Hepatocyte (in vitro differentiated cells): ENCODE results near the gene ST6GAL1. TPM values are rescaled to one million over a fixed set of nuclear protein-coding genes. Genes with fewer than 3 reads are reported as not detected.

Experiments used
- DNase-seq: peaks from one replicate; pipeline ENCODE4 v3.0.0-alpha.2; 2016; ENCODE audit warnings: low spot score
- H2AFZ ChIP-seq: fragments of 200-600 bp; sonication (generic); 2 replicates; pipeline ENCODE4 v1.6.0; 2016; ENCODE audit warnings: antibody characterized with exemption, mild to moderate bottlenecking
- H3K27ac ChIP-seq: fragments of 200-600 bp; sonication (generic); 2 replicates; pipeline ENCODE4 v1.5.1; 2016; ENCODE audit warnings: mild to moderate bottlenecking
- H3K27me3 ChIP-seq: fragments of 200-600 bp; sonication (generic); 2 replicates; pipeline ENCODE4 v1.6.1; 2016
- H3K36me3 ChIP-seq: fragments of 200-600 bp; sonication (generic); replicated peaks from 2 replicates; pipeline ENCODE4 v1.5.1; 2016; ENCODE audit warnings: low read depth; ENCODE audit not compliant: insufficient read depth
- H3K4me1 ChIP-seq: fragments of 200-600 bp; sonication (generic); 2 replicates; pipeline ENCODE4 v1.5.1; 2016; ENCODE audit warnings: mild to moderate bottlenecking, moderate library complexity; ENCODE audit not compliant: insufficient read depth
- H3K4me2 ChIP-seq: fragments of 200-600 bp; sonication (generic); 2 replicates; pipeline ENCODE4 v1.6.0; 2016
- H3K4me3 ChIP-seq: fragments of 200-600 bp; sonication (generic); 2 replicates; pipeline ENCODE4 v1.5.1; 2016; ENCODE audit warnings: mild to moderate bottlenecking
- H3K79me2 ChIP-seq: fragments of 200-600 bp; sonication (generic); 2 replicates; pipeline ENCODE4 v1.6.0; 2017; ENCODE audit warnings: mild to moderate bottlenecking
- H3K9me2 ChIP-seq: fragments of 200-600 bp; sonication (generic); replicated peaks from 2 replicates; pipeline ENCODE4 v1.6.0; 2017; ENCODE audit warnings: mild to moderate bottlenecking; ENCODE audit not compliant: insufficient read depth
- H3K9me3 ChIP-seq: fragments of 200-600 bp; sonication (generic); 2 replicates; pipeline ENCODE4 v1.5.1; 2016; ENCODE audit warnings: low read depth, mild to moderate bottlenecking
- H4K20me1 ChIP-seq: fragments of 200-600 bp; sonication (generic); 2 replicates; pipeline ENCODE4 v1.6.0; 2016; ENCODE audit warnings: mild to moderate bottlenecking; ENCODE audit not compliant: insufficient read depth, poor library complexity, severe bottlenecking
- EZH2 ChIP-seq: fragments of 200-600 bp; sonication (generic); IDR thresholded peaks from 2 replicates; pipeline ENCODE4 v1.6.1; 2016; ENCODE audit warnings: antibody characterized with exemption, mild to moderate bottlenecking, borderline replicate concordance
- EZH2phosphoT487 ChIP-seq: fragments of 200-600 bp; sonication (generic); IDR thresholded peaks from one replicate; pipeline ENCODE4 v1.6.1; 2018; ENCODE audit warnings: antibody characterized with exemption, mild to moderate bottlenecking, low read depth, moderate library complexity; ENCODE audit not compliant: unreplicated experiment, severe bottlenecking
- WGBS: methylation state at CpG from one replicate; pipeline ENCODE4 v1.1.6; 2016; ENCODE audit warnings: low lambda C conversion rate; ENCODE audit errors: missing lambda C conversion rate; 5-methylcytosine and 5-hydroxymethylcytosine counted together
- polyA plus RNA-seq: library from polyadenylated mRNA; unstranded; fragments of >200 nt; fragmentation: Nextera tagmentation; extraction: Ambion mirVana; gene quantifications from 2 replicates; pipeline ENCODE4 v1.2.1, GENCODE V29; 2016
- total RNA-seq: library from RNA; depleted of rRNA; stranded (reverse); fragments of >200 nt; gene quantifications from 2 replicates; pipeline ENCODE4 v1.2.3, GENCODE V29; 2014
- TF ChIP-seq, protein P1 (sequence below): fragments of 200-600 bp; sonication (generic); IDR thresholded peaks from 2 replicates; pipeline ENCODE4 v1.5.1; 2016; ENCODE audit warnings: antibody characterized with exemption, mild to moderate bottlenecking; ENCODE audit not compliant: poor library complexity

ST6GAL1 gene
- total and polyA plus RNA-seq, 2 experiments from 2014 or later, result 57.5 to 109 TPM

DNA sequence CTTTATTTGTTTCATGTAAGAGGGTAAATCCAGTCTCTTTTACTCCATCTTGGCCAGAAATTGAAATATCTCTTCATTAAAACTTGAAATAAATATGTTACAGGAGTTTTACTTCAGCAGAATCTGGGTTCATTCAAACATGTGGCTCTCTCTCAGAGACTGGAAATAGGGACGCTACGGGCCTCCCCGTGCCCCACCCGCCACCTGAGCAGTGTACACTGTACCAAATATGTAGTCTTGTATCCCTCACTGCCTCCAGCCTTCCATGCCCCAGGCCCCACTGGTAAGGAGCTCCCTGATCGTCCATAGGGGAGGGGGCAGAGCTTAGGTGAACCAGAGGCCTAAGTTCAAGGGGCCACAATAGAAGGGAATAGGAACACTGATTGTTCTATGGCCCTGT, 172.9 kb downstream of the ST6GAL1 start:
- 94% methylated on average over 5 of the region's 5 CpGs for WGBS
- H3K36me3 ChIP-seq, result no peaks in the 10 kb centered on the region
- H2AFZ ChIP-seq, result no peak overlapping the region
- H4K20me1 ChIP-seq, result no peaks in the 10 kb centered on the region
- no peaks in the 10 kb centered on the region for H3K4me1 ChIP-seq
- no peaks in the 10 kb centered on the region for H3K79me2 ChIP-seq
- TF ChIP-seq EZH2phosphoT487 (no peak), EZH2 (no peak)
- TF ChIP-seq, protein P1, sequence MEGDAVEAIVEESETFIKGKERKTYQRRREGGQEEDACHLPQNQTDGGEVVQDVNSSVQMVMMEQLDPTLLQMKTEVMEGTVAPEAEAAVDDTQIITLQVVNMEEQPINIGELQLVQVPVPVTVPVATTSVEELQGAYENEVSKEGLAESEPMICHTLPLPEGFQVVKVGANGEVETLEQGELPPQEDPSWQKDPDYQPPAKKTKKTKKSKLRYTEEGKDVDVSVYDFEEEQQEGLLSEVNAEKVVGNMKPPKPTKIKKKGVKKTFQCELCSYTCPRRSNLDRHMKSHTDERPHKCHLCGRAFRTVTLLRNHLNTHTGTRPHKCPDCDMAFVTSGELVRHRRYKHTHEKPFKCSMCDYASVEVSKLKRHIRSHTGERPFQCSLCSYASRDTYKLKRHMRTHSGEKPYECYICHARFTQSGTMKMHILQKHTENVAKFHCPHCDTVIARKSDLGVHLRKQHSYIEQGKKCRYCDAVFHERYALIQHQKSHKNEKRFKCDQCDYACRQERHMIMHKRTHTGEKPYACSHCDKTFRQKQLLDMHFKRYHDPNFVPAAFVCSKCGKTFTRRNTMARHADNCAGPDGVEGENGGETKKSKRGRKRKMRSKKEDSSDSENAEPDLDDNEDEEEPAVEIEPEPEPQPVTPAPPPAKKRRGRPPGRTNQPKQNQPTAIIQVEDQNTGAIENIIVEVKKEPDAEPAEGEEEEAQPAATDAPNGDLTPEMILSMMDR, result no peak
- no peaks in the 10 kb centered on the region for H3K9me3 ChIP-seq
- no peak overlapping the region for H3K27ac ChIP-seq
- no peak overlapping the region for H3K4me2 ChIP-seq
- H3K9me2 ChIP-seq, result no peaks in the 10 kb centered on the region
- H3K27me3 ChIP-seq, result no peaks in the 10 kb centered on the region
- no peak for DNase-seq
- H3K4me3 ChIP-seq, result no peak overlapping the region

DNA sequence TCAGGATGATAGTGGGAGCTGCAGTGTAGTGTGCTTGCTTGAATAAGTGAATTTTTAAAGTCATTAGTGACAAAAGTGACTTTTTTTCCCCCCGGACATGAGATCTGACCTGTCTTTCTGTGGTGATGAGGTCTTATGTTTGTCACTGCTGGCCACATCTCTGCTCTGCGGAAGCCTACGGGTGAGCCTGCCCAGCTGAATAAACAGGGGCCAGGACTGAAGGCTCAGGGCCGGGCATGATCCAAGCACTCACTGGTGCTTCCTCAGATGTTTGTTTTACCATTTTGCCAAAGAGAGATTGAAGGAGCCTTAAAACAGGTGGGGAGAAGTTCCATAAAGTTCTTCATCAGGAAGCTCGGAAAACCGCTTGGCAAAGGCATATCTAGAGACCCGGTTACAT, 174.0 kb downstream of the ST6GAL1 start:
- DNase-seq, result no peak
- Histone ChIP-seq H3K27me3 (no peaks in the 10 kb centered on the region), H3K4me1 (no peaks in the 10 kb centered on the region), H3K4me3 (no peak overlapping the region), H2AFZ (no peak overlapping the region), H3K27ac (no peak overlapping the region), H4K20me1 (no peaks in the 10 kb centered on the region), H3K9me2 (no peaks in the 10 kb centered on the region), H3K79me2 (no peaks in the 10 kb centered on the region), H3K9me3 (no peaks in the 10 kb centered on the region), H3K36me3 (no peaks in the 10 kb centered on the region), H3K4me2 (no peak overlapping the region)
- TF ChIP-seq EZH2 (no peak), EZH2phosphoT487 (no peak)
- TF ChIP-seq, protein P1, result no peak
- 97% methylated on average over 7 of the region's 7 CpGs for WGBS

DNA sequence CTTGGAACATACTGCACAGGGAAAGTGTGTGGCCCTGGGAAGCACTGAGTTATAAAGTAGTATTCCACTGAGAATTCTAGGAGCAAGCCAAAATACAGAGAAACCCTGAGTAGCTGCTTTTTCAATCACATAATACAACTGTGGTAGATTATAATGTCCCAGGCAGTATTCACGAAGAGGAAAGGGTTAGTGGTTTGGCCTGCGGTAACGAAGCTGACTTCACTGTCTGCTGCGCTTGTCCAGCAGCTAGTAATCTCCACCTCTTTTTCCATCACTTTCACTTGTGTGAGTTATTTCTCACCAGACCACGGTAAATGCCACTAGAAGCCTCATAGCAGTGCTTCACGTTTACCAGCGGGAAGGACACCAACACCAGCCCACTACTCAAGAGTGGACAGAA, 174.6 kb downstream of the ST6GAL1 start:
- Histone ChIP-seq H3K27me3 (no peaks in the 10 kb centered on the region), H4K20me1 (no peaks in the 10 kb centered on the region), H2AFZ (no peak overlapping the region), H3K79me2 (no peaks in the 10 kb centered on the region), H3K27ac (no peak overlapping the region), H3K9me3 (no peaks in the 10 kb centered on the region), H3K36me3 (no peaks in the 10 kb centered on the region), H3K4me3 (no peak overlapping the region), H3K4me2 (no peak overlapping the region), H3K4me1 (no peaks in the 10 kb centered on the region), H3K9me2 (no peaks in the 10 kb centered on the region)
- WGBS, result 93% methylated on average over 7 of the region's 7 CpGs
- TF ChIP-seq, protein P1, result no peak
- TF ChIP-seq EZH2phosphoT487 (no peak), EZH2 (no peak)
- DNase-seq, result no peak

DNA sequence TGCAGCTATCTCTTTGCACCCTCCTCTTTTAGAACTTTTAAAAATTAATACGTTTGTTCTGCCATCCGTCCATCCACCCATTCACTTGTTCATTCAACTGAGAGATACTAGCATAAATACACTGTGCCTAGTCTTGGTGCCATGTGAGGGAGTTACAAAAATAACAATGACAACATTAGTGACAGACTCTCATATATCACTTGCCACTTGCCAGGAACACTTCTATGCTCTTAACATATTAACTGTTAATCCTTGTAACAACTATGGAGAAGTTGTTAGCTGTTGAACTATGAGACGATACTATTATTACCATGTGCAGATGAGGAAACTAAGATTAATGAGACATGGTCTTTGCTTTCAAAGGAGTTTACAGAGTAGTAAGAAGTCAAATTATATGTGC, 175.4 kb downstream of the ST6GAL1 start:
- no peak overlapping the region for H2AFZ ChIP-seq
- H3K4me3 ChIP-seq, result no peak overlapping the region
- no peak for DNase-seq
- H3K9me2 ChIP-seq, result no peaks in the 10 kb centered on the region
- H3K36me3 ChIP-seq, result no peaks in the 10 kb centered on the region
- H3K27me3 ChIP-seq, result no peaks in the 10 kb centered on the region
- TF ChIP-seq, protein P1, result no peak
- TF ChIP-seq EZH2 (no peak), EZH2phosphoT487 (no peak)
- no peaks in the 10 kb centered on the region for H4K20me1 ChIP-seq
- H3K9me3 ChIP-seq, result no peaks in the 10 kb centered on the region
- H3K27ac ChIP-seq, result no peak overlapping the region
- no peaks in the 10 kb centered on the region for H3K4me1 ChIP-seq
- WGBS, result 92% methylated on average over 3 of the region's 3 CpGs
- no peak overlapping the region for H3K4me2 ChIP-seq
- no peaks in the 10 kb centered on the region for H3K79me2 ChIP-seq
